22Rv1 (cell line): ENCODE data around the gene TUBD1.

Source experiments
- H3K27ac ChIP-seq: fragments of 450-650 bp; 2 replicates; pipeline ENCODE4 v1.5.1; 2017
- CTCF ChIP-seq: fragments of 450-650 bp; IDR thresholded peaks from 2 replicates; pipeline ENCODE4 v1.5.1; 2017; ENCODE audit warnings: mild to moderate bottlenecking
- ZFX ChIP-seq: fragments of 450-650 bp; IDR thresholded peaks from 2 replicates; pipeline ENCODE4 v1.6.1; 2017; ENCODE audit warnings: antibody characterized with exemption, borderline replicate concordance

The TUBD1 gene

GRCh38 chr17:59827721-59828477 lies 64.8 kb downstream of the TUBD1 start:
- TF ChIP-seq ZFX, result no peak
- no peak for TF ChIP-seq CTCF
- peak overlapping the region; percentile 61 for H3K27ac ChIP-seq

- peak overlapping the region; percentile 61; the same call in 1 of the 2 replicates for H3K27ac ChIP-seq
These were observed 65.9 kb downstream of the TUBD1 start for GRCh38 chr17:59826706-59827453.

GRCh38 chr17:59825533-59826322 lies 67.0 kb downstream of the TUBD1 start:
- no peak overlapping the region for H3K27ac ChIP-seq
- TF ChIP-seq ZFX, result no peak
- no peak for TF ChIP-seq CTCF

More at GRCh38 chr17:59826706-59827453, 65.9 kb downstream of the TUBD1 start:
- TF ChIP-seq CTCF (no peak), ZFX (no peak)

GRCh38 chr17:59815965-59816364 lies 76.8 kb downstream of the TUBD1 start:
- TF ChIP-seq CTCF (no peak), ZFX (no peak)
- no peak overlapping the region for H3K27ac ChIP-seq

- no peak overlapping the region for H3K27ac ChIP-seq
- TF ChIP-seq CTCF (no peak), ZFX (no peak)
These were observed 78.1 kb downstream of the TUBD1 start for GRCh38 chr17:59814685-59815084.

- H3K27ac ChIP-seq, result no peak overlapping the region
- no peak for TF ChIP-seq CTCF
- no peak for TF ChIP-seq ZFX
These were observed 78.5 kb downstream of the TUBD1 start for GRCh38 chr17:59814276-59814675.

GRCh38 chr17:59812139-59812538 lies 80.6 kb downstream of the TUBD1 start:
- TF ChIP-seq ZFX, result no peak
- no peak for TF ChIP-seq CTCF
- H3K27ac ChIP-seq, result no peak overlapping the region
